Stimulated activated memory B cell treated with anti-CD40 and anti-IgM and Interleukin-4, amounts not matched to agents 10 μg/mL and 1 μg/mL and 100 μg/mL, for 72 hours (primary cell): ENCODE results near the gene PLEKHG4B.
A peak's percentile ranks its signal among the peaks of the same experiment; 100 is the strongest.
"Not testable (repeated sequence)": the region's sequence is repeated elsewhere in the genome, so short reads cannot be mapped to it uniquely, and the experiment has no call there.

Experiments used
- ATAC-seq: fragments of 150-1000 bp; cut with Tn5 transposase; 2 replicates; pipeline ENCODE4 v1.10.0; 2021
- H3K27ac Mint-ChIP-seq: one replicate; pipeline ENCODE4 v1.8.0; 2022; ENCODE audit warnings: mild to moderate bottlenecking, mixed read lengths
- H3K27me3 Mint-ChIP-seq: one replicate; pipeline ENCODE4 v1.8.0; 2022; ENCODE audit warnings: mixed read lengths
- H3K36me3 Mint-ChIP-seq: one replicate; pipeline ENCODE4 v1.8.0; 2022; ENCODE audit warnings: mixed read lengths
- H3K4me1 Mint-ChIP-seq: one replicate; pipeline ENCODE4 v1.8.0; 2022; ENCODE audit warnings: mixed read lengths
- H3K4me3 Mint-ChIP-seq: one replicate; pipeline ENCODE4 v1.8.0; 2022; ENCODE audit warnings: mild to moderate bottlenecking, moderate library complexity, mixed read lengths
- H3K9me3 Mint-ChIP-seq: one replicate; pipeline ENCODE4 v1.8.0; 2022; ENCODE audit warnings: mixed read lengths

PLEKHG4B gene

GRCh38 chr5:99815-100214 lies 7.8 kb downstream of the PLEKHG4B start:
- H3K4me3 Mint-ChIP-seq = no peak overlapping the region
- no peaks in the 10 kb centered on the region for H3K36me3 Mint-ChIP-seq
- ATAC-seq = no peak
- H3K4me1 Mint-ChIP-seq = no peaks in the 10 kb centered on the region
- peaks cover 35% of the 10 kb centered on the region for H3K27me3 Mint-ChIP-seq
- no peak overlapping the region for H3K27ac Mint-ChIP-seq
- H3K9me3 Mint-ChIP-seq = no peaks in the 10 kb centered on the region

GRCh38 chr5:102411-103043 lies 10.6 kb downstream of the PLEKHG4B start:
- Mint-ChIP-seq H3K4me3 (no peak overlapping the region), H3K9me3 (no peaks in the 10 kb centered on the region), H3K4me1 (no peaks in the 10 kb centered on the region), H3K27me3 (peaks cover 14% of the 10 kb centered on the region), H3K36me3 (no peaks in the 10 kb centered on the region), H3K27ac (no peak overlapping the region)
- no peak for ATAC-seq

GRCh38 chr5:104106-104505 lies 12.1 kb downstream of the PLEKHG4B start:
- ATAC-seq, H3K9me3 Mint-ChIP-seq, H3K27ac Mint-ChIP-seq, H3K4me1 Mint-ChIP-seq, H3K36me3 Mint-ChIP-seq, H3K4me3 Mint-ChIP-seq: not testable (repeated sequence)
- peaks cover 23% of the 10 kb centered on the region for H3K27me3 Mint-ChIP-seq

- Mint-ChIP-seq H3K36me3 (no peaks in the 10 kb centered on the region), H3K27ac (no peak overlapping the region), H3K27me3 (peaks cover 17% of the 10 kb centered on the region), H3K4me3 (no peak overlapping the region), H3K9me3 (peaks cover 3% of the 10 kb centered on the region), H3K4me1 (no peaks in the 10 kb centered on the region)
- no peak for ATAC-seq
These were observed 12.9 kb downstream of the PLEKHG4B start for GRCh38 chr5:104778-105296.

GRCh38 chr5:105504-106070 lies 13.6 kb downstream of the PLEKHG4B start:
- H3K27me3 Mint-ChIP-seq = peaks cover 13% of the 10 kb centered on the region
- ATAC-seq = no peak
- H3K27ac Mint-ChIP-seq = no peak overlapping the region
- no peaks in the 10 kb centered on the region for H3K36me3 Mint-ChIP-seq
- H3K9me3 Mint-ChIP-seq = peaks cover 10% of the 10 kb centered on the region
- no peaks in the 10 kb centered on the region for H3K4me1 Mint-ChIP-seq
- H3K4me3 Mint-ChIP-seq = no peak overlapping the region

- ATAC-seq = no peak
- no peak overlapping the region for H3K27ac Mint-ChIP-seq
- H3K36me3 Mint-ChIP-seq = no peaks in the 10 kb centered on the region
- no peaks in the 10 kb centered on the region for H3K4me1 Mint-ChIP-seq
- H3K4me3 Mint-ChIP-seq = no peak overlapping the region
- H3K9me3 Mint-ChIP-seq = peaks cover 11% of the 10 kb centered on the region
- peaks cover 13% of the 10 kb centered on the region for H3K27me3 Mint-ChIP-seq
These were observed 14.6 kb downstream of the PLEKHG4B start for GRCh38 chr5:106587-106986.

- Mint-ChIP-seq H3K27me3 (peaks cover 13% of the 10 kb centered on the region), H3K4me3 (no peak overlapping the region), H3K4me1 (no peaks in the 10 kb centered on the region), H3K27ac (no peak overlapping the region), H3K9me3 (peaks cover 11% of the 10 kb centered on the region), H3K36me3 (no peaks in the 10 kb centered on the region)
- ATAC-seq = peak; percentile 24
These were observed 15.6 kb downstream of the PLEKHG4B start for GRCh38 chr5:107526-107925.

GRCh38 chr5:109826-110225 lies 17.9 kb downstream of the PLEKHG4B start:
- Mint-ChIP-seq H3K9me3 (peaks cover 11% of the 10 kb centered on the region), H3K27me3 (peaks cover 19% of the 10 kb centered on the region), H3K27ac (no peak overlapping the region), H3K4me1 (no peaks in the 10 kb centered on the region), H3K4me3 (no peak overlapping the region), H3K36me3 (no peaks in the 10 kb centered on the region)
- no peak for ATAC-seq

- no peak overlapping the region for H3K27ac Mint-ChIP-seq
- H3K4me1 Mint-ChIP-seq = no peaks in the 10 kb centered on the region
- H3K9me3 Mint-ChIP-seq = peaks cover 11% of the 10 kb centered on the region
- H3K36me3 Mint-ChIP-seq = no peaks in the 10 kb centered on the region
- H3K27me3 Mint-ChIP-seq = peaks cover 23% of the 10 kb centered on the region
- no peak for ATAC-seq
- H3K4me3 Mint-ChIP-seq = no peak overlapping the region
These were observed 18.4 kb downstream of the PLEKHG4B start for GRCh38 chr5:110270-110888.

GRCh38 chr5:111171-111570 lies 19.2 kb downstream of the PLEKHG4B start:
- Mint-ChIP-seq H3K4me3 (no peak overlapping the region), H3K27me3 (peaks cover 23% of the 10 kb centered on the region), H3K4me1 (no peaks in the 10 kb centered on the region), H3K36me3 (no peaks in the 10 kb centered on the region), H3K9me3 (peaks cover 11% of the 10 kb centered on the region), H3K27ac (no peak overlapping the region)
- no peak for ATAC-seq

GRCh38 chr5:119486-120097 lies 27.6 kb downstream of the PLEKHG4B start:
- H3K9me3 Mint-ChIP-seq = peaks cover 8% of the 10 kb centered on the region
- ATAC-seq = no peak
- H3K4me1 Mint-ChIP-seq = no peaks in the 10 kb centered on the region
- H3K27me3 Mint-ChIP-seq = peaks cover 33% of the 10 kb centered on the region
- no peak overlapping the region for H3K27ac Mint-ChIP-seq
- no peaks in the 10 kb centered on the region for H3K36me3 Mint-ChIP-seq
- H3K4me3 Mint-ChIP-seq = no peak overlapping the region

GRCh38 chr5:121432-121831 lies 29.5 kb downstream of the PLEKHG4B start:
- no peaks in the 10 kb centered on the region for H3K4me1 Mint-ChIP-seq
- ATAC-seq = no peak
- no peak overlapping the region for H3K4me3 Mint-ChIP-seq
- H3K27ac Mint-ChIP-seq = no peak overlapping the region
- peaks cover 14% of the 10 kb centered on the region for H3K9me3 Mint-ChIP-seq
- H3K27me3 Mint-ChIP-seq = peaks cover 37% of the 10 kb centered on the region
- H3K36me3 Mint-ChIP-seq = peaks cover 5% of the 10 kb centered on the region

- Mint-ChIP-seq H3K4me1 (no peaks in the 10 kb centered on the region), H3K4me3 (no peak overlapping the region), H3K9me3 (peaks cover 16% of the 10 kb centered on the region), H3K27ac (no peak overlapping the region), H3K36me3 (peaks cover 8% of the 10 kb centered on the region), H3K27me3 (peaks cover 37% of the 10 kb centered on the region)
- no peak for ATAC-seq
These were observed 33.8 kb downstream of the PLEKHG4B start for GRCh38 chr5:125815-126214.

- Mint-ChIP-seq H3K4me1 (no peaks in the 10 kb centered on the region), H3K27ac (no peak overlapping the region), H3K4me3 (no peak overlapping the region), H3K27me3 (peaks cover 46% of the 10 kb centered on the region), H3K9me3 (peaks cover 13% of the 10 kb centered on the region), H3K36me3 (peaks cover 8% of the 10 kb centered on the region)
- no peak for ATAC-seq
These were observed 34.8 kb downstream of the PLEKHG4B start for GRCh38 chr5:126806-127205.

- ATAC-seq = no peak
- peaks cover 8% of the 10 kb centered on the region for H3K36me3 Mint-ChIP-seq
These were observed 35.9 kb downstream of the PLEKHG4B start for GRCh38 chr5:127886-128285.

More at GRCh38 chr5:127886-128285, 35.9 kb downstream of the PLEKHG4B start:
- Mint-ChIP-seq H3K27me3 (peaks cover 57% of the 10 kb centered on the region), H3K9me3 (peaks cover 13% of the 10 kb centered on the region), H3K4me1 (no peaks in the 10 kb centered on the region), H3K27ac (no peak overlapping the region), H3K4me3 (no peak overlapping the region)
